Muscle layer of duodenum (tissue), 2 donors: Measurements from ENCODE around the gene LITAF.
"Not testable (repeated sequence)": the region's sequence is repeated elsewhere in the genome, so short reads cannot be mapped to it uniquely, and the experiment has no call there.

Experiments
- H3K27ac ChIP-seq: one replicate; pipeline ENCODE4 v1.7.0; 2013; ENCODE audit warnings: mild to moderate bottlenecking, low read length
- H3K27me3 ChIP-seq: one replicate; pipeline ENCODE4 v1.7.0; 2013; ENCODE audit warnings: low read depth, mild to moderate bottlenecking, control low read depth, low read length
- H3K36me3 ChIP-seq, 2 donors: one replicate each; pipeline ENCODE4 v1.7.0; 2013; ENCODE audit warnings: low read length in 2 of 2, control low read depth in 1 of 2, mild to moderate bottlenecking in 1 of 2; ENCODE audit not compliant: insufficient read depth in 2 of 2, control insufficient read depth in 1 of 2
- H3K4me1 ChIP-seq, 2 donors: one replicate each; pipeline ENCODE4 v1.7.0; 2013; ENCODE audit warnings: low read length in 2 of 2, mild to moderate bottlenecking in 2 of 2, control low read depth in 1 of 2, moderate library complexity in 1 of 2; ENCODE audit not compliant: insufficient read depth in 2 of 2, control insufficient read depth in 1 of 2
- H3K4me3 ChIP-seq, 2 donors: one replicate each; pipeline ENCODE4 v1.7.0; 2013; ENCODE audit warnings: low read length in 2 of 2, low read depth in 1 of 2, mild to moderate bottlenecking in 1 of 2
- H3K9me3 ChIP-seq, 2 donors: one replicate each; pipeline ENCODE4 v1.7.0; 2013; ENCODE audit warnings: low read length in 2 of 2, control low read depth in 1 of 2, mild to moderate bottlenecking in 1 of 2; ENCODE audit not compliant: control insufficient read depth in 1 of 2
- donor health status: healthy.

The LITAF gene

DNA sequence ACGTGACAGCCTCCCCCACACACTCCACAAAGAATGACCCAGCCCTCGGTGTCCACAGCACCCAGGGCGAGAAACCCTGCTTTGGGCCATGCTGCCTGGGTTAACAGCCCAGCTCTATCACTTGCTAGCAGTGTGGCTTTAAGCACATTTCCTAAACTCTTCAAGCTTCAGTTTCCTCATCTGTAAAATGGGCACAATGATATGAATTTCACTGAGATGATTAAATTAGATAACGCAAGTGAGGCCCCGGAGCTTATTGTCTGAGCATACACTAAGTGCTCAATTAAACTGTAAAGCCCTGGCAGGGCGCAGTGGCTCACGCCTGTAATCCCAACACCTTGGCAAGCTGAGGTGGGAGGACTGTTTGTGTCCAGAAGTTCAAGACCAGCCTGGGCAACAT is 79.4 kb downstream of the LITAF start:
- Histone ChIP-seq H3K27ac (no peak overlapping the region), H3K36me3 (no peaks in the 10 kb centered on the region), H3K9me3 (no peaks in the 10 kb centered on the region), H3K4me3 (no peak overlapping the region), H3K4me1 (no peaks in the 10 kb centered on the region), H3K27me3 (no peaks in the 10 kb centered on the region)

DNA sequence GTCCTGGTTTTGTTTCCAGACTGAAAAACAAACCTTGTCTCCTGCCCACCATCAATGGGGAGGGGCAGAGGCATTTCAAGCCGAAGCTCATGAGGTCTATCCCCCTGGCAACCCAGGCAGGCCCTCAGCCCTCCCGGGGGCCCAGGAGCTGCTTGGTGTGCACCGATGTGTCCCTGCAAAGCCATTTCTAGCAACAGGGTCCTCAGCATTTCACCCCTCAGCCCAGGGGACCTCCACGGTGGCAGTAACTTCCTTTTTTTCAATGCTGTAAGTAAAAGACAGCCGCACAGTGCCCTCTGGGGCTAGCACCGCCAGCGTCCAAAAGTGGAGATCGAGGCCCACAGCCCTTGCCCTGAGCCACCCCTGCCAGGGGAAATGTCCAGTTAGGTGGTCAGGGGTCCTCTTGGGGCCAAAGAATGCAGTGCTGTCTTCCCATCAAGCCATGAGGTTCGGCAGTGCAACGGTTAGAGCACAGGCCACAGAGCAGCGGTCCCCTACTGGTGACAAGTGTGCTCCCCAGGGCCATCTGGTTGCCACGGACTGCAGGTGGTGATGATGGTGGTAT is 79.9 kb downstream of the LITAF start:
- no peak overlapping the region for H3K27ac ChIP-seq
- H3K9me3 ChIP-seq = no peaks in the 10 kb centered on the region
- H3K36me3 ChIP-seq = no peaks in the 10 kb centered on the region
- no peak overlapping the region for H3K4me3 ChIP-seq
- no peaks in the 10 kb centered on the region for H3K27me3 ChIP-seq
- H3K4me1 ChIP-seq = no peaks in the 10 kb centered on the region

DNA sequence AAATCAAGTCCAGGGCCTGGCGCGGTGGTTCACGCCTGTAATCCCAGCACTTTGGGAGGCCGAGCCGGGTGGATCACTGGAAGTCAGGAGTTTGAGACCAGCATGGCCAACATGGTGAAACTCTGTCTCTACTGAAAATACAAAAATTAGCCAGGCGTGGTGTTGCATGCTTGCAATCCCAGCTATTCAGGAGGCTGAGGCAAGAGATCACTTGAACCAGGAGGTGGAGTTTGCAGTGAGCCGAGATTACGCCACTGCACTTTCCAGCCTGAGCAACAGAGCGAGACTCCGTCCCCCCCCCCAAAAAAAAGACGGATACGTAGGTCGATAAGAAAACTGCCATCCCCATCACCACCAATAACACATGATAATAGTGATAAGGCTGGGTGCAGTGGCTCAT is 82.5 kb downstream of the LITAF start:
- not testable (repeated sequence) for H3K27me3 ChIP-seq, H3K9me3 ChIP-seq, H3K27ac ChIP-seq, H3K4me3 ChIP-seq, H3K4me1 ChIP-seq, H3K36me3 ChIP-seq

DNA sequence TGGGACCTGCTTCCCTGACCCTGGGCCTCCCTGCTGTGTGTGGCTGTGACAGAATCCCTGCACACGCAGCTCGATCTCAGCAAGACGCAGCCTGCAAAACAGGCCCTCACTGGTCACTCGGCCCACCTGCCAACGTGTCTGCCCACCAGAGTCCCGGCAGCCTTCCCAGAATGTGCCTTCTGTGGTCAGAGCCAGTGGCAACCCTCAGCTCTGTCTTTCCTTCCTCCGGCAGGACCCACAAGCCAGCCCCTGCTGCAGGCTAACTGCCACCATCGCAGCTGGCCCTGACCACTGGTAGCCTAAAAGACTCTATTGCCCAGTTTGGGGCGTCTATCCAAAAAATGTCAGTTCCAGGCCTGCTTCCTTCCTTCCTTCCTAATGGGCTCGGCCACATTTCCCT is 83.2 kb downstream of the LITAF start:
- Histone ChIP-seq H3K36me3 (no peaks in the 10 kb centered on the region), H3K27me3 (no peaks in the 10 kb centered on the region), H3K4me1 (no peaks in the 10 kb centered on the region), H3K9me3 (no peaks in the 10 kb centered on the region), H3K27ac (no peak overlapping the region), H3K4me3 (no peak overlapping the region)

DNA sequence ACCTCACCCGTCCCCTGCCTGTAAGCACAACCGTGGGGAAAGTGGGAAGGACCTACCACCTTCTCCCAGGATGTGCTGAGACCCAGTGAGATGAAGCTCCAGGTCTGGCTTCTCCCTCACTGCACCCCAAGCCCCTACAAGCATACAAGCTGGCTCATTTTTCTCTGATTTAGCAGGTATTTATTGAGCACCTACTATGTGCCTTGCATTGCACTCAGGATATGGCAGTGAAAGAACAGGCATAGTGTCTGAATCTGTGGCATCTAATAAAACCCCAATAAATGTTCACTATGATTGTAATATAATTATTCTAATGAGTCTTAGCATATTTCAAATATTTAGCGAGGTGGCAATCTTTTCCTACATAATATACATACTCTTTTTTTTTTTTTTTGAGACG is 84.5 kb downstream of the LITAF start:
- Histone ChIP-seq H3K4me3 (no peak overlapping the region), H3K4me1 (peaks cover 4 to 6% of the 10 kb centered on the region in 2 donors), H3K27me3 (no peaks in the 10 kb centered on the region), H3K36me3 (no peaks in the 10 kb centered on the region), H3K9me3 (no peaks in the 10 kb centered on the region), H3K27ac (no peak overlapping the region)

DNA sequence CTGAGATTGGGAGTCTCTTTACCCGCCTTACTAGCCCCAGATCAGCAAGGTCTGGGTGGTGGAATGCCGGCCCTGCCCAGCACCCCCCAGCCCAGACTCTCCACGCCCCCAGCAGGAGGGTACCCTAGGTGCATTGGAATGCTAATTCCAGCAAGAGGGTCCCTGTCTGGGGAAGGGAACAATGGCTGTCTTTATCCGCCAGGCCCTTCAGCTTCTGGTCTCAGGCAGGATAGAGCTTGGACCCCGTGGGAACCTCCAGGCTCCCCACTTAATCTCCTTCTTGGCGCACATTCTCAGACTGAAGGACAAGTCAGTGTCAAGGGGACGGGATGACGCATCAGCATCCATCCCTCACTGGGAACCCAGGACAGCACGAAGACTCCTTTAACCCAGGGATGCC is 85.1 kb downstream of the LITAF start:
- H3K4me3 ChIP-seq = no peak overlapping the region
- no peak overlapping the region for H3K27ac ChIP-seq
- H3K27me3 ChIP-seq = no peaks in the 10 kb centered on the region
- H3K9me3 ChIP-seq = no peaks in the 10 kb centered on the region
- no peaks in the 10 kb centered on the region for H3K36me3 ChIP-seq
- peaks cover 10 to 12% of the 10 kb centered on the region in 2 donors for H3K4me1 ChIP-seq

DNA sequence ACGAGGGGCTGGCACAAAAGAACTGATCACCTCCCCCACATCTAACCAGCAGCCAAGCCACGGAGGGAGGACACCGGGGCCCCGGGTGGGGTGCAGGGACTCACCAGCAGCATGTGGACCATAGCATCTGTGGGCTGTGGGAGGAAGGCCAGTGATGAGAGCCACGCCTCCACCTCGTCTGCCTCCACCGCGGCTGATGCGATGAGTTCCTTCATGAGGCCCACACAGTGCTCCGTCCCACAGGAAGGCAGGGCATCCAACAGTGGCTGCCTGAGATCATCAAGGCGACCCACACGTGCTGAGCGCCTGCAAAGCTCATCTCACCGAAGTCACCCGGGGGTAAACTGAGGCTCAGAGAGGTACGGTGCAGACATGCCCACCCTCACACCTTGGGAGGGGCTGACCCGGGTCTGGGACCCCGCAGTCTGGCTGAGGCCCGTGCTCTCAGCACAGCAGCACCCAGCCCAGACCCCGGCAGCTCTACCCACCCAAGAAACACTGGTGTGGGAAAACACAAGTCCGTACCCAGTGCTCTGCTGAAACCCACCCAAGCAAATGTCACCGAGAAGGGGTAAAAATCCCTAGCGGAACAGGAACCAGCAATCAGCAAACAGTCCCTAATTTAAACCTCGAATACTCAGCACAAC is 85.9 kb downstream of the LITAF start:
- no peak overlapping the region for H3K4me3 ChIP-seq
- no peaks in the 10 kb centered on the region for H3K27me3 ChIP-seq
- H3K27ac ChIP-seq = no peak overlapping the region
- H3K4me1 ChIP-seq = peaks cover 12 to 15% of the 10 kb centered on the region in 2 donors
- H3K36me3 ChIP-seq = no peaks in the 10 kb centered on the region
- no peaks in the 10 kb centered on the region for H3K9me3 ChIP-seq

DNA sequence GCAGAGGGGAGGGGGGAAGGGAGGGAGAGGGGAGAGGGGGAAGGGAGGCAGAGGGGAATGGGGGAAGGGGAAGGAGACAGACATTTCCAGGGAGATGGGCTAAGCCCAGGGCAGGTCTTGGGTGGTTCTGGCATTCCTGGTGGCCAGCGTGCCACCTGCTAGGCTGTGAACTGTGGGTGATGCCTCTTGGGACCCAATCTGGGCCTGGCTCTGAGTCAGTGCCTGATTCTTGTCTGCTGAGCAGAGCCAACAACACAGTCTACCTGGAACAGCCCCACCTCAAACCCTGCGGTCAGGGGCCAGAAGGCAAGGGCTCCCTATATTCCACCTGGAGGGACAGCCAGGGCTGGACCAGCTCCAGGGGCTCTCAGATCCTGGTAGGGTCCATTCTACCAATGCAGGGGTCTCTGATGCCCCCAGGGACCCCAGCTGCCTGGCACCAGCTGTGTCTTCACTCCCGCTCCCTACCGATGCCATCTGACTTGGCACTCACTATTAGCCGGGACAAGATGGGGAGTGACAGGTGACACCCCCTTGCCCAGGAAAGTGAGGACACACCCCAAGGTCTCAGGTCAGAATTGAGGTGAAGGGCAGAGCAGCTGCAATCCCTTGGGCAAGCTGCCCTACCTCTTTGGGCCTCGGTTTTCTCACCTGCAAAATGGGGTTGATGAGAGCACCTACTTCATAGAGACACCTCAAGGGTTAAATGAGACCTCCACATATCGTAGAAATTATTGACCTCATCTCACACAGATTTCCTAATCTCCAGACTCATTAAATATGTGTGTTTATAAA is 87.2 kb downstream of the LITAF start:
- H3K9me3 ChIP-seq = no peaks in the 10 kb centered on the region
- H3K27ac ChIP-seq = no peak overlapping the region
- H3K4me1 ChIP-seq = peaks cover 12 to 18% of the 10 kb centered on the region in 2 donors
- H3K36me3 ChIP-seq = no peaks in the 10 kb centered on the region
- no peak overlapping the region for H3K4me3 ChIP-seq
- no peaks in the 10 kb centered on the region for H3K27me3 ChIP-seq

DNA sequence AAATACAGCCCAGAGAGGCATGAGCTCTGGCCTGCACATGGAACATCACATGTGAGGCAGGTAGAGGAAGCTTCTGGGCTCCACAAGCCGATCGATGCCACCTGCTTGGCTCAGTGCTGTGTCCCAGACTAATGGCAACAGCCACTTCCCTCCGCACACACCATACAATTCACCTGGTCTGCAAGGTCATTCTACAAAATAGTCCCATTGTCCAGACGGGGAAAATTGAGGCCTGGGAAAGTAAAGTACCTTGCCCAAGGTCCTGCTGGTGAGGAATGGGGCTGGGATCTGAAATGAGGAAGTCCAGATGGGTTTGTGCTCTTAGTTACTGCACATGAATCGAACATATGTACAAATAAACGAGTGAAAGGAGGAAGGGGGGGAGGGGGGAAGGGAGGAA is 88.0 kb downstream of the LITAF start:
- Histone ChIP-seq H3K4me3 (no peak overlapping the region), H3K4me1 (peaks cover 12 to 18% of the 10 kb centered on the region in 2 donors), H3K9me3 (no peaks in the 10 kb centered on the region), H3K27ac (no peak overlapping the region), H3K36me3 (no peaks in the 10 kb centered on the region), H3K27me3 (no peaks in the 10 kb centered on the region)

DNA sequence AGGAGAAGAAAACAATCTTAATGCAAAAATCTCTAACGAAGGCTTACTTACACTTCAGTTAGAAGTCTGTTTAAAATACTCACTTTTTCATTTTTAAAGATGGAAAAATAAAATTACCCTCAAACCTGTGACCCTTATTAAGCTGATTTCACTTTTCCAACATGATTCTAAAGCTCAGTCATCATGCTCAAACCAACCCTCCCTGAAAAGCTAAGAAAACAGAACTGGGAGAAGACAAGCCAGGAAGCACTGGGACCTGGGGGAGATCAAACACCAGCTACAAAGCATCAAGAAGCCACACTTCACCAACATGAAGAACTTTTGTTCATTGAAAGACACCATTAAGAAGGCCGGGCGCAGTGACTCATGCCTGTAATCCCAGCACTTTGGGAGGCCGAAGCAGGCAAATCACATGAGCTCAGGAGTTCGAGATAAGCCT is 88.8 kb downstream of the LITAF start:
- no peak overlapping the region for H3K4me3 ChIP-seq
- no peaks in the 10 kb centered on the region for H3K27me3 ChIP-seq
- H3K27ac ChIP-seq = no peak overlapping the region
- no peaks in the 10 kb centered on the region for H3K36me3 ChIP-seq
- peaks cover 12 to 18% of the 10 kb centered on the region in 2 donors for H3K4me1 ChIP-seq
- H3K9me3 ChIP-seq = no peaks in the 10 kb centered on the region
